ENCODE results near the gene NANOS1. TPM values are rescaled to one million over a fixed set of nuclear protein-coding genes. Genes with fewer than 3 reads are reported as not detected.

NANOS1 gene
- total and polyA plus RNA-seq, 2 of the 8 experiments (the other 6 are each of a cell fraction or from before 2014, with no cell fraction given): 3.1 to 3.9 TPM

DNA sequence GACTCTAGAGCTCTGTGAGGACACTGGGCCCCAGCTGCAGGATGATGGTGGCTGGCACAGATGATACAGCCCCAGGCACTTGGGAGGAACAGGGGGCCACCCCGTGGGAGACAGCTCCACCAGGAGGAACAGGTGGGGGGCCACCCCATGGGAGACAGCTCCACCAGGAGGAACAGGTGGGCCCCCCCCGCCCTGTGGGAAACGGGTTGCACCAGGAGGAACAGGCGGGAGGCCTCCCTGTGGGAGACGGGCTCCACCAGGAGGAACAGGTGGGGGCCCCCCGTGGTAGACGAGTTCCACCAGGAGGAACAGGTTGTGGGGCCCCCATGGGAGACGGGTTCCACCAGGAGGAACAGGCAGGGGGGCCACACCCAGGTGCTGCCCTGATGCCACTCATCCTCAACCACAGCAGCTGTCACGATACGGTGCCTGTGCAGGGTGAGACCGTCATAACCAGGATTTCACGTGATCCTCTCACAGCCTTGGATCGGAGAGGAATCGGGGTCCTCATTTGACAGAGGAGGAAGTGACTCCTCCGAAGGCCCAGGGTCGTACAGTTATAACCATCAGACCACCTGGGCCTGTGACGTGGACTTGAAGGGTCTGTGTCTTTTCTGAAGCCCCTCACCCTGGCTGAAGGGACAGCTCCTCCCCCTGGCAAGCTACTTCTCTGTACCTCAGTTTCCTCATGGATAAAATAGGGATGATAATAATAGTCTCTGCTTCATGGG is 49.2 kb upstream of the NANOS1 start (continued):
- TF ChIP-seq, protein P1, sequence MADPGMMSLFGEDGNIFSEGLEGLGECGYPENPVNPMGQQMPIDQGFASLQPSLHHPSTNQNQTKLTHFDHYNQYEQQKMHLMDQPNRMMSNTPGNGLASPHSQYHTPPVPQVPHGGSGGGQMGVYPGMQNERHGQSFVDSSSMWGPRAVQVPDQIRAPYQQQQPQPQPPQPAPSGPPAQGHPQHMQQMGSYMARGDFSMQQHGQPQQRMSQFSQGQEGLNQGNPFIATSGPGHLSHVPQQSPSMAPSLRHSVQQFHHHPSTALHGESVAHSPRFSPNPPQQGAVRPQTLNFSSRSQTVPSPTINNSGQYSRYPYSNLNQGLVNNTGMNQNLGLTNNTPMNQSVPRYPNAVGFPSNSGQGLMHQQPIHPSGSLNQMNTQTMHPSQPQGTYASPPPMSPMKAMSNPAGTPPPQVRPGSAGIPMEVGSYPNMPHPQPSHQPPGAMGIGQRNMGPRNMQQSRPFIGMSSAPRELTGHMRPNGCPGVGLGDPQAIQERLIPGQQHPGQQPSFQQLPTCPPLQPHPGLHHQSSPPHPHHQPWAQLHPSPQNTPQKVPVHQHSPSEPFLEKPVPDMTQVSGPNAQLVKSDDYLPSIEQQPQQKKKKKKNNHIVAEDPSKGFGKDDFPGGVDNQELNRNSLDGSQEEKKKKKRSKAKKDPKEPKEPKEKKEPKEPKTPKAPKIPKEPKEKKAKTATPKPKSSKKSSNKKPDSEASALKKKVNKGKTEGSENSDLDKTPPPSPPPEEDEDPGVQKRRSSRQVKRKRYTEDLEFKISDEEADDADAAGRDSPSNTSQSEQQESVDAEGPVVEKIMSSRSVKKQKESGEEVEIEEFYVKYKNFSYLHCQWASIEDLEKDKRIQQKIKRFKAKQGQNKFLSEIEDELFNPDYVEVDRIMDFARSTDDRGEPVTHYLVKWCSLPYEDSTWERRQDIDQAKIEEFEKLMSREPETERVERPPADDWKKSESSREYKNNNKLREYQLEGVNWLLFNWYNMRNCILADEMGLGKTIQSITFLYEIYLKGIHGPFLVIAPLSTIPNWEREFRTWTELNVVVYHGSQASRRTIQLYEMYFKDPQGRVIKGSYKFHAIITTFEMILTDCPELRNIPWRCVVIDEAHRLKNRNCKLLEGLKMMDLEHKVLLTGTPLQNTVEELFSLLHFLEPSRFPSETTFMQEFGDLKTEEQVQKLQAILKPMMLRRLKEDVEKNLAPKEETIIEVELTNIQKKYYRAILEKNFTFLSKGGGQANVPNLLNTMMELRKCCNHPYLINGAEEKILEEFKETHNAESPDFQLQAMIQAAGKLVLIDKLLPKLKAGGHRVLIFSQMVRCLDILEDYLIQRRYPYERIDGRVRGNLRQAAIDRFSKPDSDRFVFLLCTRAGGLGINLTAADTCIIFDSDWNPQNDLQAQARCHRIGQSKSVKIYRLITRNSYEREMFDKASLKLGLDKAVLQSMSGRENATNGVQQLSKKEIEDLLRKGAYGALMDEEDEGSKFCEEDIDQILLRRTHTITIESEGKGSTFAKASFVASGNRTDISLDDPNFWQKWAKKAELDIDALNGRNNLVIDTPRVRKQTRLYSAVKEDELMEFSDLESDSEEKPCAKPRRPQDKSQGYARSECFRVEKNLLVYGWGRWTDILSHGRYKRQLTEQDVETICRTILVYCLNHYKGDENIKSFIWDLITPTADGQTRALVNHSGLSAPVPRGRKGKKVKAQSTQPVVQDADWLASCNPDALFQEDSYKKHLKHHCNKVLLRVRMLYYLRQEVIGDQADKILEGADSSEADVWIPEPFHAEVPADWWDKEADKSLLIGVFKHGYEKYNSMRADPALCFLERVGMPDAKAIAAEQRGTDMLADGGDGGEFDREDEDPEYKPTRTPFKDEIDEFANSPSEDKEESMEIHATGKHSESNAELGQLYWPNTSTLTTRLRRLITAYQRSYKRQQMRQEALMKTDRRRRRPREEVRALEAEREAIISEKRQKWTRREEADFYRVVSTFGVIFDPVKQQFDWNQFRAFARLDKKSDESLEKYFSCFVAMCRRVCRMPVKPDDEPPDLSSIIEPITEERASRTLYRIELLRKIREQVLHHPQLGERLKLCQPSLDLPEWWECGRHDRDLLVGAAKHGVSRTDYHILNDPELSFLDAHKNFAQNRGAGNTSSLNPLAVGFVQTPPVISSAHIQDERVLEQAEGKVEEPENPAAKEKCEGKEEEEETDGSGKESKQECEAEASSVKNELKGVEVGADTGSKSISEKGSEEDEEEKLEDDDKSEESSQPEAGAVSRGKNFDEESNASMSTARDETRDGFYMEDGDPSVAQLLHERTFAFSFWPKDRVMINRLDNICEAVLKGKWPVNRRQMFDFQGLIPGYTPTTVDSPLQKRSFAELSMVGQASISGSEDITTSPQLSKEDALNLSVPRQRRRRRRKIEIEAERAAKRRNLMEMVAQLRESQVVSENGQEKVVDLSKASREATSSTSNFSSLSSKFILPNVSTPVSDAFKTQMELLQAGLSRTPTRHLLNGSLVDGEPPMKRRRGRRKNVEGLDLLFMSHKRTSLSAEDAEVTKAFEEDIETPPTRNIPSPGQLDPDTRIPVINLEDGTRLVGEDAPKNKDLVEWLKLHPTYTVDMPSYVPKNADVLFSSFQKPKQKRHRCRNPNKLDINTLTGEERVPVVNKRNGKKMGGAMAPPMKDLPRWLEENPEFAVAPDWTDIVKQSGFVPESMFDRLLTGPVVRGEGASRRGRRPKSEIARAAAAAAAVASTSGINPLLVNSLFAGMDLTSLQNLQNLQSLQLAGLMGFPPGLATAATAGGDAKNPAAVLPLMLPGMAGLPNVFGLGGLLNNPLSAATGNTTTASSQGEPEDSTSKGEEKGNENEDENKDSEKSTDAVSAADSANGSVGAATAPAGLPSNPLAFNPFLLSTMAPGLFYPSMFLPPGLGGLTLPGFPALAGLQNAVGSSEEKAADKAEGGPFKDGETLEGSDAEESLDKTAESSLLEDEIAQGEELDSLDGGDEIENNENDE (IDR thresholded peaks at IDR 0.05; ENCODE audit: insufficient replicate concordance, low read length): no peak
- TF ChIP-seq SAP30 (IDR thresholded peaks at IDR 0.05; ENCODE audit: insufficient read depth, insufficient replicate concordance, low read length): no peak
